ENCODE measurements around the gene MICALL1.

MICALL1 gene

GRCh38 chr22:37898441-37899181 lies 7.5 kb upstream of the MICALL1 start:
- DNase-seq (ENCODE audit: extremely low spot score): no peak
- CTCF ChIA-PET: no interaction called here
- POLR2A ChIA-PET: interaction anchor here (0.6 to 2.3 kb wide), 4 partner anchors 55 to 795 kb away, joined by 3 to 6 read pairs (median 4); partner anchors contain the start of genes ANKRD54, C22orf23 and POLR2F
- TF ChIP-seq CTBP1 (IDR thresholded peaks at IDR 0.05; ENCODE audit: borderline replicate concordance): no peak
- TF ChIP-seq LEF1 (IDR thresholded peaks at IDR 0.05; ENCODE audit: borderline replicate concordance): no peak
- TF ChIP-seq BHLHE40 (IDR thresholded peaks at IDR 0.05; ENCODE audit: borderline replicate concordance): no peak

- CTCF ChIA-PET: interaction anchor here (0.9 to 1.6 kb wide), 2 partner anchors 12 to 28 kb away, joined by 3 to 4 read pairs; no protein-coding TSS in a partner anchor
- peak; percentile 66 for DNase-seq (ENCODE audit: extremely low spot score)
- POLR2A ChIA-PET: interaction anchor here (0.6 to 3.1 kb wide), 17 partner anchors 8 to 378 kb away, joined by 3 to 32 read pairs (median 5); partner anchors contain the start of genes ANKRD54 and GCAT
These were observed 1.2 kb upstream of the MICALL1 start for GRCh38 chr22:37904572-37905533.

GRCh38 chr22:37906364-37907008 lies 389 bp downstream of the MICALL1 start:
- peak; percentile 45 for DNase-seq (ENCODE audit: extremely low spot score)
- ChIA-PET POLR2A (interaction anchor here (0.6 to 3.1 kb wide), 20 partner anchors 9 to 249 kb away, joined by 3 to 32 read pairs (median 5); partner anchors contain the start of genes ANKRD54 and GCAT), CTCF (interaction anchor here (0.7 to 1.6 kb wide), 3 partner anchors 9 to 889 kb away, joined by 3 to 4 read pairs (median 3); no protein-coding TSS in a partner anchor)
- no peak for TF ChIP-seq FOXM1 (IDR thresholded peaks at IDR 0.05; ENCODE audit: borderline replicate concordance)
- TF ChIP-seq TARDBP (IDR thresholded peaks at IDR 0.05): no peak

More at GRCh38 chr22:37904572-37905533, 1.2 kb upstream of the MICALL1 start:
- no peak for TF ChIP-seq L3MBTL2 (conservative IDR thresholded peaks at IDR 0.05)
- no peak for TF ChIP-seq NFRKB (IDR thresholded peaks at IDR 0.05)
- no peak for TF ChIP-seq CTBP1 (IDR thresholded peaks at IDR 0.05; ENCODE audit: borderline replicate concordance)
- TF ChIP-seq FOXM1 (IDR thresholded peaks at IDR 0.05; ENCODE audit: borderline replicate concordance): no peak
- no peak for TF ChIP-seq ELF4 (IDR thresholded peaks at IDR 0.05)
- no peak for TF ChIP-seq TARDBP (IDR thresholded peaks at IDR 0.05)
- no peak for TF ChIP-seq LEF1 (IDR thresholded peaks at IDR 0.05; ENCODE audit: borderline replicate concordance)
- no peak for TF ChIP-seq SP1 (IDR thresholded peaks at IDR 0.05)
- no peak for TF ChIP-seq HDGF (IDR thresholded peaks at IDR 0.05; ENCODE audit: borderline replicate concordance)
- no peak for TF ChIP-seq ARNT (IDR thresholded peaks at IDR 0.05)
- no peak for TF ChIP-seq ZNF384 (IDR thresholded peaks at IDR 0.05)
- no peak for TF ChIP-seq SUZ12 (IDR thresholded peaks at IDR 0.05)
- no peak for TF ChIP-seq FOXA1 (IDR thresholded peaks at IDR 0.05)
- TF ChIP-seq BHLHE40 (IDR thresholded peaks at IDR 0.05; ENCODE audit: borderline replicate concordance): no peak
- TF ChIP-seq PKNOX1 (IDR thresholded peaks at IDR 0.05): no peak

- DNase-seq (ENCODE audit: extremely low spot score): no peak
- TF ChIP-seq SP1 (IDR thresholded peaks at IDR 0.05): no peak
- no peak for TF ChIP-seq L3MBTL2 (conservative IDR thresholded peaks at IDR 0.05)
- no peak for TF ChIP-seq SUZ12 (IDR thresholded peaks at IDR 0.05)
- no peak for TF ChIP-seq BHLHE40 (IDR thresholded peaks at IDR 0.05; ENCODE audit: borderline replicate concordance)
- TF ChIP-seq PKNOX1 (IDR thresholded peaks at IDR 0.05): no peak
- TF ChIP-seq FOXK2 (IDR thresholded peaks at IDR 0.05): no peak
- no peak for TF ChIP-seq CTBP1 (IDR thresholded peaks at IDR 0.05; ENCODE audit: borderline replicate concordance)
- no peak for TF ChIP-seq ARNT (IDR thresholded peaks at IDR 0.05)
- ChIA-PET POLR2A (interaction anchor here (1.3 to 3.1 kb wide), 5 partner anchors 8 to 25 kb away, joined by 7 to 32 read pairs (median 18); no protein-coding TSS in a partner anchor), CTCF (interaction anchor here (0.6 kb wide), 1 partner anchor 26 kb away, joined by 3 read pairs; no protein-coding TSS in a partner anchor)
These were observed 1.2 kb downstream of the MICALL1 start for GRCh38 chr22:37907036-37907954.

- ChIA-PET CTCF (no interaction called here), POLR2A (interaction anchor here (1.6 kb wide), 1 partner anchor 44 kb away, joined by 4 read pairs; the partner anchor contains the start of genes C22orf23 and POLR2F)
- TF ChIP-seq BHLHE40 (IDR thresholded peaks at IDR 0.05; ENCODE audit: borderline replicate concordance) (no peak), ZNF384 (IDR thresholded peaks at IDR 0.05) (no peak), FOXA1 (IDR thresholded peaks at IDR 0.05) (no peak), ELF4 (IDR thresholded peaks at IDR 0.05) (no peak), SP1 (IDR thresholded peaks at IDR 0.05) (no peak), CTBP1 (IDR thresholded peaks at IDR 0.05; ENCODE audit: borderline replicate concordance) (no peak), TARDBP (IDR thresholded peaks at IDR 0.05) (no peak), FOXM1 (IDR thresholded peaks at IDR 0.05; ENCODE audit: borderline replicate concordance) (no peak), L3MBTL2 (conservative IDR thresholded peaks at IDR 0.05) (no peak), NFRKB (IDR thresholded peaks at IDR 0.05) (no peak), ARNT (IDR thresholded peaks at IDR 0.05) (no peak), HDGF (IDR thresholded peaks at IDR 0.05; ENCODE audit: borderline replicate concordance) (no peak), FOXK2 (IDR thresholded peaks at IDR 0.05) (no peak), PKNOX1 (IDR thresholded peaks at IDR 0.05) (no peak), SUZ12 (IDR thresholded peaks at IDR 0.05) (no peak)
- DNase-seq (ENCODE audit: extremely low spot score): no peak
These were observed 3.7 kb downstream of the MICALL1 start for GRCh38 chr22:37909766-37910165.

Data from HEK293T (cell line).